ENCODE data around the gene BCAS1.

GRCh38 chr20:54108326-54108642 lies 37.9 kb upstream of the BCAS1 start:
- no peak for TF ChIP-seq CTCF (IDR thresholded peaks at IDR 0.05 in 2 of 3, conservative IDR thresholded peaks at IDR 0.05 in 1 of 3; ENCODE audit: borderline replicate concordance in 1 of 3, insufficient read depth in 1 of 3, low read depth in 2 of 3, low read length in 2 of 3)
- no peak for TF ChIP-seq POLR2AphosphoS5 (IDR thresholded peaks at IDR 0.05; ENCODE audit: low read depth, low read length)
- TF ChIP-seq EZH2 (IDR thresholded peaks at IDR 0.05) = no peak
- no peak for TF ChIP-seq POLR2A (IDR thresholded peaks at IDR 0.05; ENCODE audit: borderline replicate concordance, extremely low read depth, insufficient read depth, insufficient read length)
- no peak for TF ChIP-seq ATF3 (IDR thresholded peaks at IDR 0.05)
